ENCODE results near the gene KCNIP2. TPM values are rescaled to one million over a fixed set of nuclear protein-coding genes. Genes with fewer than 3 reads are reported as not detected.

KCNIP2 gene
- total and polyA plus RNA-seq, 2 of the 13 experiments (the other 11 are each of a cell fraction or from before 2014, with no cell fraction given) = 0.42 to 0.70 TPM

- BruUV-seq (replicated peaks) = no TSS peak
- peak overlapping the region; percentile 55 for H3K27ac ChIP-seq (ENCODE audit: extremely low read length, insufficient read depth, low read length)
- peak overlapping the region; percentile 84 to 94 (median 88) for H3K4me3 ChIP-seq (replicated peaks in 1 of 3; ENCODE audit: insufficient read depth in 1 of 3, low read depth in 2 of 3, low read length in 3 of 3)
- POLR2A ChIA-PET = interaction anchor here (2.4 kb wide), 1 partner anchor 36 kb away, joined by 16 read pairs; the partner anchor contains the start of gene OGA
- peaks cover 9% of the 10 kb centered on the region for H3K79me2 ChIP-seq (ENCODE audit: insufficient read depth, low read length)
- peak; percentile 3 for ATAC-seq
- H3K9ac ChIP-seq (ENCODE audit: insufficient read depth, low read depth, low read length) = peak overlapping the region; percentile 83
- peaks cover 3 to 13% of the 10 kb centered on the region in 2 experiments; a peak in 4 of 5 replicates for H3K36me3 ChIP-seq (replicated peaks in 1 of 2; ENCODE audit: control insufficient read depth in 1 of 2, insufficient read depth in 2 of 2, low read length in 2 of 2)
- H3K27me3 ChIP-seq (ENCODE audit: control insufficient read depth in 1 of 2, insufficient read depth in 2 of 2, low read length in 2 of 2) = peaks cover 0 to under 1% of the 10 kb centered on the region in 2 experiments; a peak in 1 of 5 replicates
- peaks cover 5% of the 10 kb centered on the region; the same call in 1 of the 2 replicates for H4K20me1 ChIP-seq (ENCODE audit: insufficient read depth, low read length)
- CTCF ChIA-PET (ENCODE audit: low intra/inter-chr PET ratio, low total read pairs) = interaction anchor here (4.0 kb wide), 1 partner anchor 179 kb away, joined by 28 read pairs; no protein-coding TSS in a partner anchor
- peak overlapping the region; percentile 89 for H3K4me2 ChIP-seq (ENCODE audit: low read depth, low read length)
- H3K4me1 ChIP-seq (ENCODE audit: insufficient read depth, low read length) = peaks cover 58% of the 10 kb centered on the region
- in situ Hi-C loops (cut with HindIII; ENCODE audit: extremely low pct_ligation_motif_present, low pct_unique_long_range_greater_than_20kb) = loop anchor here (5.0 kb wide), 2 partner anchors 180 to 570 kb away; no protein-coding TSS in a partner anchor
- intact Hi-C loops (cut with micrococcal nuclease; ENCODE audit: unreplicated experiment) = loop anchor here (1.0 to 2.0 kb wide), 2 partner anchors 180 to 567 kb away; no protein-coding TSS in a partner anchor
- FAIRE-seq = no peak
- WGBS (ENCODE audit: low lambda C conversion rate) = 43% methylated on average over 10 of the region's 17 CpGs
- no peak for DNase-seq (ENCODE audit: low spot score)
- TF ChIP-seq ZBTB38 (CRISPR knock-in tag; IDR thresholded peaks at IDR 0.05) (0 out of 2 replicates have a peak, but pooled peaks have one; percentile 41), ZNF788 (CRISPR knock-in tag; IDR thresholded peaks at IDR 0.05; ENCODE audit: borderline replicate concordance) (0 out of 2 replicates have a peak, but pooled peaks have one; percentile 2), ZNF709 (CRISPR knock-in tag; IDR thresholded peaks at IDR 0.05) (0 out of 2 replicates have a peak, but pooled peaks have one; percentile 19), TBX3 (IDR thresholded peaks at IDR 0.05; ENCODE audit: borderline replicate concordance) (no peak), ZNF772 (CRISPR knock-in tag; IDR thresholded peaks at IDR 0.05) (0 out of 2 replicates have a peak, but pooled peaks have one; percentile 48)
- no peaks in the 10 kb centered on the region for H3K9me3 ChIP-seq (ENCODE audit: low read length)
- no peak overlapping the region for H2AFZ ChIP-seq (ENCODE audit: low read length)
Observed at GRCh38 chr10:101781984-101782810, 61.4 kb downstream of the KCNIP2 start.

DNA sequence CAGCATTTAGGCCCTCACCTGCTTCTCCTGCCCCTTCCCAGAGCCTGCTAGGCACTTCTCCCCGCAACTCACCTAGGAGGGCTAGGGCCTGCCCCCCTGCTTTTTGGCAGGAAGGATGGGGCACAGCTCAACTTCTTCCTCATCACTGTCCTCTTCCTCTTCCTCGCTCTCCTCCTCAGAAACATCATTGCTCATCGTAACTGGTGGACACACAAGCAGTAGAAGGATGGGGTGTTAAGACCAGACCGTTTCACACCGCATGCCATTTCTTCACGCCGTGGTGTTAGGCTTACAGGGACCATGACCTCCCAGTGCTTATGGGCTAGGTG lies 62.0 kb downstream of the KCNIP2 start:
- Histone ChIP-seq H3K9ac (ENCODE audit: insufficient read depth, low read depth, low read length) (peak overlapping the region; percentile 83; the same call in 1 of the 2 replicates), H3K4me2 (ENCODE audit: low read depth, low read length) (peak overlapping the region; percentile 89), H3K4me1 (ENCODE audit: insufficient read depth, low read length) (peaks cover 58% of the 10 kb centered on the region), H3K27ac (ENCODE audit: extremely low read length, insufficient read depth, low read length) (no peak overlapping the region), H3K27me3 (ENCODE audit: control insufficient read depth in 1 of 2, insufficient read depth in 2 of 2, low read length in 2 of 2) (peaks cover 0 to 3% of the 10 kb centered on the region in 2 experiments; a peak in 1 of 5 replicates), H2AFZ (ENCODE audit: low read length) (no peak overlapping the region), H3K79me2 (ENCODE audit: insufficient read depth, low read length) (peaks cover 9% of the 10 kb centered on the region), H4K20me1 (ENCODE audit: insufficient read depth, low read length) (peaks cover 5% of the 10 kb centered on the region; the same call in 1 of the 2 replicates), H3K9me3 (ENCODE audit: low read length) (no peaks in the 10 kb centered on the region), H3K36me3 (replicated peaks in 1 of 2; ENCODE audit: control insufficient read depth in 1 of 2, insufficient read depth in 2 of 2, low read length in 2 of 2) (peaks cover 2 to 8% of the 10 kb centered on the region in 2 experiments; a peak in 4 of 5 replicates), H3K4me3 (replicated peaks in 1 of 3; ENCODE audit: insufficient read depth in 1 of 3, low read depth in 2 of 3, low read length in 3 of 3) (peak overlapping the region; percentile 28 to 94 (median 32); a peak in 4 of 6 replicates)
- TF ChIP-seq JDP2 (CRISPR knock-in tag; IDR thresholded peaks at IDR 0.05; ENCODE audit: borderline replicate concordance) = no peak
- no peak for TF ChIP-seq ZBTB46 (CRISPR knock-in tag; IDR thresholded peaks at IDR 0.05; ENCODE audit: borderline replicate concordance)
- no peak for TF ChIP-seq ZNF773 (CRISPR knock-in tag; IDR thresholded peaks at IDR 0.05; ENCODE audit: borderline replicate concordance)
- no peak for TF ChIP-seq PHF5A (CRISPR knock-in tag; IDR thresholded peaks at IDR 0.05; ENCODE audit: low read depth, unreplicated experiment)
- ATAC-seq (no peak), DNase-seq (ENCODE audit: low spot score) (no peak), FAIRE-seq (no peak)
- no TSS peak for BruUV-seq (replicated peaks)
- in situ Hi-C loops (cut with HindIII; ENCODE audit: extremely low pct_ligation_motif_present, low pct_unique_long_range_greater_than_20kb) (loop anchor here (5.0 kb wide), 2 partner anchors 179 to 569 kb away; no protein-coding TSS in a partner anchor), intact Hi-C loops (cut with micrococcal nuclease; ENCODE audit: unreplicated experiment) (loop anchor here (1.0 to 2.0 kb wide), 2 partner anchors 179 to 567 kb away; no protein-coding TSS in a partner anchor)
- ChIA-PET POLR2A (interaction anchor here (0.6 to 1.3 kb wide), 3 partner anchors 37 to 179 kb away, joined by 3 read pairs; no protein-coding TSS in a partner anchor), CTCF (ENCODE audit: low intra/inter-chr PET ratio, low total read pairs) (interaction anchor here (4.0 kb wide), 1 partner anchor 179 kb away, joined by 28 read pairs; no protein-coding TSS in a partner anchor)
- WGBS (ENCODE audit: low lambda C conversion rate) = 94% methylated on average over 7 of the region's 7 CpGs
